SH-SY5Y (cell line): ENCODE data around the gene HMGN5.

Experiments
- GATA2 ChIP-seq: IDR thresholded peaks from 2 replicates; pipeline ENCODE4 v1.6.1; 2011; ENCODE audit warnings: mild to moderate bottlenecking, low read depth, low read length
- GATA3 ChIP-seq: IDR thresholded peaks from 2 replicates; pipeline ENCODE4 v1.6.1; 2011; ENCODE audit warnings: low read depth, mild to moderate bottlenecking, low read length, moderate library complexity

DNA sequence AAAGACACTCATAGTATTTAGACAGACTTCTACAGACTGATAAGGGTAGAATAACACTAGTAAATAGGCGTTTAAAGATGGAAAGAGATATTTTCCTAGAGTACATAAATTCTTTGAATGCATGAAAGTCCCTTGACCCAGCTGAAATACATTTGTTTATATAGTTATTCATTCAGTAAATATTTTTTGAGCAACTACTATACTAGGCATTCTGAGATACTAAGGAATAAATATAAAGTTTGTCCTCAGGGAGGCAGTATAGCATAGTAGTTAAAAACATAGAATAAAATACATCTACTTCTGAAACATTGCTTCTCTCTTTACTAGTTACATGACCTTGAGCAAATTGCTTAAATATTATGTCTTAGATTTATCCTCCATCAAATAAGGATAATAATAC is 27.4 kb downstream of the HMGN5 start:
- TF ChIP-seq GATA2 (no peak), GATA3 (no peak)
